NCI-H524 (cell line): ENCODE data around the gene CDC42SE2.

Source experiments
- DNase-seq, 2 experiments: peaks; one replicate each; lab custom pipeline; 2025; lab: John Stamatoyannopoulos, UW

The CDC42SE2 gene

DNA sequence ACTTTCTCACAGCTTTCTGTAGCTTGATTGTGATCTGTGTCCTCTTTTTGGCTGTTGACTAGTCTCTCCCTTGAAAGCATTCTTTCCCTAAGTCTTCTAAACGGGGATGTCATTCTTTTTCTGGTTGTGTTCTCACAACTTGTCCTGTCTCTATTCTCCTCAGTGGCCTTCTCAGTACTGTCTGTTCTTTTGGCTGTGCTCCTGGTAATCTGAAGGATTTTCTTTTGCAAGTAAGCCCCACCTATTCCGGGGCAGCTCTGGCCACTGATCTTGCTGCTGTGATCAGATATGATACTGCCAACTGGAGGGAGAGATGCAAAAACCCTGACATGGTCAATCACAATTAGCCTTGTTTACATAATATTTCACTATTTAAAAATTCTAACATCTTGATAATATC, 172.2 kb downstream of the CDC42SE2 start:
- DNase-seq: no peak

DNA sequence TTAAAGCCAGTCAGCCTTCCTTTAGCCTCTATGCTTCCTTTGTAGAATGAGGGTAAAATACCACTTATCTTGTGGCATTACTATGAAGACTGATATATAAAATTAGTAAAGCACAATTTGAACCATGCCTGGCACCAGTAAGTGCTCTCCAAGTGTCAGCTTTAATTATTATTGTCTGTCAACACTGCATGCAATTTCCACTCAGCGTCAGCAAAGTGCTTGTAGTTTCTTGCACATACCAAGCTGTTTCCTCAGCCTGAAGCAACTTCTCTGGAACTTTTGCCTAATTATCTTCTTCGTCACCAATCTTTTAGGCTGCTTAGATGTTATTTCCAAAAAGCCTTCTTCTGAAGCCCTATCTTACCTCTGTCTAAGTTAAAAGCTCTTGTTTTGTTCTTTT, 177.3 kb downstream of the CDC42SE2 start:
- DNase-seq: no peak
